ENCODE measurements around the gene AP1G2. TPM values are rescaled to one million over a fixed set of nuclear protein-coding genes. Genes with fewer than 3 reads are reported as not detected.

AP1G2 gene
- total and polyA plus RNA-seq, 4 donors: 12.4 to 26.6 (median 17.3) TPM

DNA sequence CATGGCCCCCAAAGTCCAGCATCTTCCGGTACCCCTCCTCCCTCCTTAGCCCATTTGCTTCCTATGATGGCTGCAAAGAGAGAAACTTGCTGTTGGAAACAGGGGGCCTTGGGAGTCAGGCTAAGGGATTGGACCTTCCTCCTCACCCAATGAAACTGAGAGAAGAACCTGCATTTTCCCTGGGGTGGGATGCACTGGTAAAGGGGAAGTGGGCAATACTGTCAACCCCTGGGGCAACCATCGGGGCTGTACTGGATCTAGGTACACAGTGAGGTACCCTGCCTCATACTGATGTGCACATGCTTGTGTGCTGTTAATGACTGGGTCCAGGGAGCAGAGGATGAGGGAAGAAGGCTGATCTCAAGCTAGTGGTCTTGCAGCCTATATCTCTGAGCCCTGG lies 22.0 kb upstream of the AP1G2 start:
- TF ChIP-seq ATF3 (IDR thresholded peaks at IDR 0.05): no peak
- TF ChIP-seq ZBTB33 (IDR thresholded peaks at IDR 0.05): no peak
- no peak for TF ChIP-seq EGR1 (IDR thresholded peaks at IDR 0.05; ENCODE audit: low read depth in 2 of 2)
- TF ChIP-seq RXRA (IDR thresholded peaks at IDR 0.05): no peak
- TF ChIP-seq SP1 (IDR thresholded peaks at IDR 0.05): no peak
- TF ChIP-seq NR2F2 (IDR thresholded peaks at IDR 0.05): no peak
- TF ChIP-seq JUND (IDR thresholded peaks at IDR 0.05): no peak
- TF ChIP-seq REST (IDR thresholded peaks at IDR 0.05): no peak
- TF ChIP-seq GABPA (IDR thresholded peaks at IDR 0.05 in 1 of 2, conservative IDR thresholded peaks at IDR 0.05 in 1 of 2): no peak
- TF ChIP-seq YY1 (IDR thresholded peaks at IDR 0.05): no peak
- no peak for TF ChIP-seq HNF4G (IDR thresholded peaks at IDR 0.05)
- no peak for TF ChIP-seq RAD21 (IDR thresholded peaks at IDR 0.05)
- TF ChIP-seq, protein P1, sequence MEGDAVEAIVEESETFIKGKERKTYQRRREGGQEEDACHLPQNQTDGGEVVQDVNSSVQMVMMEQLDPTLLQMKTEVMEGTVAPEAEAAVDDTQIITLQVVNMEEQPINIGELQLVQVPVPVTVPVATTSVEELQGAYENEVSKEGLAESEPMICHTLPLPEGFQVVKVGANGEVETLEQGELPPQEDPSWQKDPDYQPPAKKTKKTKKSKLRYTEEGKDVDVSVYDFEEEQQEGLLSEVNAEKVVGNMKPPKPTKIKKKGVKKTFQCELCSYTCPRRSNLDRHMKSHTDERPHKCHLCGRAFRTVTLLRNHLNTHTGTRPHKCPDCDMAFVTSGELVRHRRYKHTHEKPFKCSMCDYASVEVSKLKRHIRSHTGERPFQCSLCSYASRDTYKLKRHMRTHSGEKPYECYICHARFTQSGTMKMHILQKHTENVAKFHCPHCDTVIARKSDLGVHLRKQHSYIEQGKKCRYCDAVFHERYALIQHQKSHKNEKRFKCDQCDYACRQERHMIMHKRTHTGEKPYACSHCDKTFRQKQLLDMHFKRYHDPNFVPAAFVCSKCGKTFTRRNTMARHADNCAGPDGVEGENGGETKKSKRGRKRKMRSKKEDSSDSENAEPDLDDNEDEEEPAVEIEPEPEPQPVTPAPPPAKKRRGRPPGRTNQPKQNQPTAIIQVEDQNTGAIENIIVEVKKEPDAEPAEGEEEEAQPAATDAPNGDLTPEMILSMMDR (IDR thresholded peaks at IDR 0.05; ENCODE audit: low read depth, low read length, missing input control): no peak
- TF ChIP-seq FOXA1 (IDR thresholded peaks at IDR 0.05): no peak
- no peak for TF ChIP-seq MAX (IDR thresholded peaks at IDR 0.05)
- no peak for TF ChIP-seq HNF4A (conservative IDR thresholded peaks at IDR 0.05)
- no peak for TF ChIP-seq FOXA2 (IDR thresholded peaks at IDR 0.05)
- TF ChIP-seq TAF1 (conservative IDR thresholded peaks at IDR 0.05): no peak
- no peak overlapping the region for H3K4me3 ChIP-seq (ENCODE audit: low read depth in 1 of 3, low read length in 3 of 3)
- H3K4me1 ChIP-seq (ENCODE audit: control insufficient read depth in 4 of 4, insufficient read depth in 4 of 4, low read length in 3 of 4): peaks cover 0 to 11% (median 5%) of the 10 kb centered on the region in 4 donors
- no peak overlapping the region for H3K27ac ChIP-seq (ENCODE audit: low read depth in 1 of 2, low read length in 2 of 2)
- no peak for DNase-seq (ENCODE audit: low spot score)
- H3K27me3 ChIP-seq (ENCODE audit: control insufficient read depth in 4 of 4, insufficient read depth in 4 of 4, low read length in 3 of 4): no peaks in the 10 kb centered on the region
- no peak overlapping the region for H3K9ac ChIP-seq (ENCODE audit: low read depth in 1 of 2, low read length in 2 of 2)
- no peaks in the 10 kb centered on the region for H3K9me3 ChIP-seq (ENCODE audit: control insufficient read depth in 4 of 4, low read length in 3 of 4)
- H3K36me3 ChIP-seq (ENCODE audit: control insufficient read depth in 4 of 4, insufficient read depth in 3 of 4, low read depth in 1 of 4, low read length in 3 of 4): no peaks in the 10 kb centered on the region
- WGBS: 88% methylated on average over 2 of the region's 2 CpGs
